MM.1S (cell line): ENCODE data around the gene SKAP2.

Source experiments
- DNase-seq: peaks from one replicate; pipeline ENCODE4 v3.0.0-alpha.2; 2015
- H2AFZ ChIP-seq: fragments of 300-600 bp; sonication (generic); 2 replicates; pipeline ENCODE4 v1.6.0; 2016; ENCODE audit warnings: antibody characterized with exemption, low read length
- H3F3A ChIP-seq: fragments of 300-600 bp; sonication (generic); 2 replicates; pipeline ENCODE4 v1.6.1; 2016; ENCODE audit warnings: mild to moderate bottlenecking, antibody characterized with exemption, low read length, moderate library complexity, mixed read lengths; ENCODE audit not compliant: insufficient read depth
- H3K27ac ChIP-seq: fragments of 300-600 bp; sonication (generic); 2 replicates; pipeline ENCODE4 v1.5.1; 2016; ENCODE audit warnings: mild to moderate bottlenecking, low read length
- H3K27me3 ChIP-seq: fragments of 300-600 bp; sonication (generic); replicated peaks from 2 replicates; pipeline ENCODE4 v1.6.0; 2016; ENCODE audit warnings: low read length; ENCODE audit not compliant: insufficient read depth
- H3K36me3 ChIP-seq: fragments of 300-600 bp; sonication (generic); replicated peaks from 2 replicates; pipeline ENCODE4 v1.6.1; 2016; ENCODE audit warnings: mild to moderate bottlenecking, low read length, mixed read lengths; ENCODE audit not compliant: insufficient read depth
- H3K4me1 ChIP-seq: fragments of 300-600 bp; sonication (generic); 2 replicates; pipeline ENCODE4 v1.6.1; 2016; ENCODE audit warnings: low read length, mixed read lengths
- H3K4me2 ChIP-seq: fragments of 300-600 bp; sonication (generic); 2 replicates; pipeline ENCODE4 v1.6.0; 2016; ENCODE audit warnings: low read depth, low read length
- H3K4me3 ChIP-seq: fragments of 300-600 bp; sonication (generic); 2 replicates; pipeline ENCODE4 v1.5.1; 2016; ENCODE audit warnings: low read length, mixed read lengths
- H3K79me2 ChIP-seq: fragments of 300-600 bp; sonication (generic); 2 replicates; pipeline ENCODE4 v1.6.1; 2016; ENCODE audit warnings: mixed run types, low read length, mixed read lengths
- H3K9ac ChIP-seq: fragments of 300-600 bp; sonication (generic); 2 replicates; pipeline ENCODE4 v1.6.1; 2016; ENCODE audit warnings: low read length, mixed read lengths
- H3K9me2 ChIP-seq: fragments of 300-600 bp; sonication (generic); replicated peaks from 2 replicates; pipeline ENCODE4 v1.6.1; 2016; ENCODE audit warnings: mild to moderate bottlenecking, low read length, mixed read lengths; ENCODE audit not compliant: insufficient read depth
- H3K9me3 ChIP-seq: fragments of 300-600 bp; sonication (generic); replicated peaks from 2 replicates; pipeline ENCODE4 v1.6.1; 2016; ENCODE audit warnings: mild to moderate bottlenecking, low read length, mixed read lengths; ENCODE audit not compliant: insufficient read depth
- H4K20me1 ChIP-seq: fragments of 300-600 bp; sonication (generic); 2 replicates; pipeline ENCODE4 v1.6.1; 2016; ENCODE audit warnings: mild to moderate bottlenecking, low read length, moderate library complexity, mixed read lengths; ENCODE audit not compliant: insufficient read depth
- CTCF ChIP-seq: fragments of 300-600 bp; sonication (generic); IDR thresholded peaks from 2 replicates; pipeline ENCODE4 v1.5.1; 2016; ENCODE audit warnings: antibody characterized with exemption, low read length, mixed read lengths
- EZH2 ChIP-seq: fragments of 300-600 bp; sonication (generic); optimal IDR thresholded peaks from 2 replicates; pipeline ENCODE3; 2017; ENCODE audit warnings: low read depth, mild to moderate bottlenecking, antibody characterized with exemption, low read length, mixed read lengths
- EZH2phosphoT487 ChIP-seq: fragments of 300-600 bp; sonication (generic); IDR thresholded peaks from 2 replicates; pipeline ENCODE4 v1.6.1; 2018; ENCODE audit warnings: antibody characterized with exemption, low read length

SKAP2 gene

GRCh38 chr7:26624431-26624830 is 240.0 kb downstream of the SKAP2 start:
- TF ChIP-seq EZH2phosphoT487 (no peak), CTCF (no peak), EZH2 (no peak)
- Histone ChIP-seq H3K27me3 (no peaks in the 10 kb centered on the region), H3K9ac (no peak overlapping the region)

GRCh38 chr7:26620352-26620751 is 244.0 kb downstream of the SKAP2 start:
- DNase-seq: no peak
- no peak overlapping the region for H2AFZ ChIP-seq
- no peaks in the 10 kb centered on the region for H3K79me2 ChIP-seq
- H3K9ac ChIP-seq: no peak overlapping the region
- no peaks in the 10 kb centered on the region for H3K36me3 ChIP-seq
- H3K27ac ChIP-seq: no peak overlapping the region
- no peaks in the 10 kb centered on the region for H3K9me3 ChIP-seq
- no peak overlapping the region for H3K4me3 ChIP-seq
- no peaks in the 10 kb centered on the region for H3F3A ChIP-seq
- H3K9me2 ChIP-seq: no peaks in the 10 kb centered on the region
- TF ChIP-seq CTCF (no peak), EZH2phosphoT487 (no peak), EZH2 (no peak)
- no peaks in the 10 kb centered on the region for H3K4me1 ChIP-seq
- no peak overlapping the region for H3K4me2 ChIP-seq
- no peaks in the 10 kb centered on the region for H4K20me1 ChIP-seq
- no peaks in the 10 kb centered on the region for H3K27me3 ChIP-seq

More at GRCh38 chr7:26624431-26624830, 240.0 kb downstream of the SKAP2 start:
- Histone ChIP-seq H3K9me3 (no peaks in the 10 kb centered on the region), H3K9me2 (no peaks in the 10 kb centered on the region), H3K4me2 (no peak overlapping the region), H3K79me2 (no peaks in the 10 kb centered on the region), H3K27ac (no peak overlapping the region), H4K20me1 (no peaks in the 10 kb centered on the region), H3K4me3 (no peak overlapping the region), H3K4me1 (no peaks in the 10 kb centered on the region), H3F3A (no peaks in the 10 kb centered on the region), H3K36me3 (no peaks in the 10 kb centered on the region), H2AFZ (no peak overlapping the region)
- DNase-seq: no peak

GRCh38 chr7:26619348-26619984 is 244.9 kb downstream of the SKAP2 start:
- TF ChIP-seq CTCF (no peak), EZH2phosphoT487 (no peak), EZH2 (no peak)
- Histone ChIP-seq H3K27ac (no peak overlapping the region), H3K4me3 (no peak overlapping the region), H3K27me3 (no peaks in the 10 kb centered on the region), H3K36me3 (no peaks in the 10 kb centered on the region), H3F3A (no peaks in the 10 kb centered on the region), H2AFZ (no peak overlapping the region), H3K4me1 (no peaks in the 10 kb centered on the region), H3K9me3 (no peaks in the 10 kb centered on the region), H3K79me2 (no peaks in the 10 kb centered on the region), H3K9me2 (no peaks in the 10 kb centered on the region), H4K20me1 (no peaks in the 10 kb centered on the region), H3K9ac (no peak overlapping the region), H3K4me2 (no peak overlapping the region)
- no peak for DNase-seq
